GM21390 (cell line): ENCODE measurements around the gene RXFP1.

Source experiments
- ATAC-seq: cut with Tn5 transposase; IDR thresholded peaks from one replicate; pipeline ENCODE4 v1.9.1; 2021; ENCODE audit not compliant: unreplicated experiment

The RXFP1 gene

GRCh38 chr4:158669310-158669709, 147.6 kb downstream of the RXFP1 start:
- no peak for ATAC-seq

- peak; percentile 31 for ATAC-seq
Measured at GRCh38 chr4:158670975-158671664, 149.4 kb downstream of the RXFP1 start.

- ATAC-seq, result no peak
Measured at GRCh38 chr4:158671665-158671914, 149.9 kb downstream of the RXFP1 start, which contains the start of gene C4orf46. C4orf46 (minus strand) TSS chr4:158671887; CDS start chr4:158671801, 86 bp downstream.

GRCh38 chr4:158671915-158672806, 150.5 kb downstream of the RXFP1 start, which contains the start of gene ETFDH:
ETFDH (plus strand) TSS chr4:158672296; CDS start chr4:158672457, 161 bp downstream.
- peak; percentile 84 for ATAC-seq

GRCh38 chr4:158673633-158674032, 152.0 kb downstream of the RXFP1 start:
- ATAC-seq, result no peak

- ATAC-seq, result no peak
Measured at GRCh38 chr4:158676076-158676475, 154.4 kb downstream of the RXFP1 start.

- ATAC-seq, result no peak
Measured at GRCh38 chr4:158678767-158679166, 157.1 kb downstream of the RXFP1 start.

GRCh38 chr4:158681629-158682028, 159.9 kb downstream of the RXFP1 start:
- no peak for ATAC-seq

- ATAC-seq, result no peak
Measured at GRCh38 chr4:158682066-158682465, 160.4 kb downstream of the RXFP1 start.

GRCh38 chr4:158688813-158689212, 167.1 kb downstream of the RXFP1 start:
- no peak for ATAC-seq
